ENCODE measurements around the gene TOMM20. TPM values are rescaled to one million over a fixed set of nuclear protein-coding genes. Genes with fewer than 3 reads are reported as not detected.

Gene TOMM20
- total RNA-seq, 1 experiment from 2014 or later, result 72.6 TPM

GRCh38 chr1:235157150-235157549 is 28.5 kb upstream of the TOMM20 start:
- Histone ChIP-seq H3K4me1 (ENCODE audit: insufficient read depth, low read length, poor library complexity, severe bottlenecking) (no peaks in the 10 kb centered on the region), H3K27ac (ENCODE audit: low read depth, low read length, poor library complexity, severe bottlenecking) (no peak overlapping the region), H3K9me3 (ENCODE audit: low read depth, low read length, poor library complexity, severe bottlenecking) (no peaks in the 10 kb centered on the region), H3K36me3 (ENCODE audit: insufficient read depth, low read length, poor library complexity, severe bottlenecking) (peaks cover 8% of the 10 kb centered on the region), H3K4me3 (ENCODE audit: low read depth, low read length, poor library complexity, severe bottlenecking) (no peak overlapping the region), H3K27me3 (replicated peaks; ENCODE audit: insufficient read depth, low read depth, low read length, poor library complexity) (no peaks in the 10 kb centered on the region)
- DNase-seq (ENCODE audit: low spot score), result no peak
- no TSS peak for BruUV-seq (replicated peaks)
- TF ChIP-seq CTCF (conservative IDR thresholded peaks at IDR 0.05; ENCODE audit: low read depth, low read length) (no peak), EZH2 (IDR thresholded peaks at IDR 0.05; ENCODE audit: borderline replicate concordance, low read depth, low read length, poor library complexity, severe bottlenecking) (no peak)
- POLR2A ChIA-PET (ENCODE audit: low non-redundant PET), result no interaction called here
- intact Hi-C loops (cut with micrococcal nuclease; ENCODE audit: unreplicated experiment), result no loop called here
- CTCF ChIA-PET, result no interaction called here

DNA sequence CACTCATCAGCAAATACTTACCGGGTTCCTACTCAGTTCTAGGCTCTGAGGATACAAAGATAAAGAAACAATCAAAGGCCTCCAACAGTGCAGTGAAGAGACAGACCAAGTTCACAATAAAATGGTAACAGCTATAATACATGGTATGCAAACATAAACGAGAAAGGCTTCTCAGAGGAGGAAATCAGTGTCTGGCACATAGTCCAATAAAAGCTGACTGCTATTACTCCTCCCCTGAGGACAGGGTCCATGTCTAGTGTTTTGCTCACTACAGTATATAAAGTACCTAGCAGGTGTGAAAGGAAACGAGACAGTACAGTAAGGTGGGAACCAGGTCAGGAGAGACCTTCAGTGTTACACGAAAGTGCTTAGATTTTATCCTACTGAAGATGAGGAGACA is 28.1 kb upstream of the TOMM20 start:
- Histone ChIP-seq H3K36me3 (ENCODE audit: insufficient read depth, low read length, poor library complexity, severe bottlenecking) (peaks cover 8% of the 10 kb centered on the region), H3K4me3 (ENCODE audit: low read depth, low read length, poor library complexity, severe bottlenecking) (no peak overlapping the region), H3K4me1 (ENCODE audit: insufficient read depth, low read length, poor library complexity, severe bottlenecking) (no peaks in the 10 kb centered on the region), H3K27ac (ENCODE audit: low read depth, low read length, poor library complexity, severe bottlenecking) (no peak overlapping the region), H3K27me3 (replicated peaks; ENCODE audit: insufficient read depth, low read depth, low read length, poor library complexity) (no peaks in the 10 kb centered on the region), H3K9me3 (ENCODE audit: low read depth, low read length, poor library complexity, severe bottlenecking) (no peaks in the 10 kb centered on the region)
- TF ChIP-seq CTCF (conservative IDR thresholded peaks at IDR 0.05; ENCODE audit: low read depth, low read length) (no peak), EZH2 (IDR thresholded peaks at IDR 0.05; ENCODE audit: borderline replicate concordance, low read depth, low read length, poor library complexity, severe bottlenecking) (no peak)
- intact Hi-C loops (cut with micrococcal nuclease; ENCODE audit: unreplicated experiment), result no loop called here
- ChIA-PET POLR2A (ENCODE audit: low non-redundant PET) (no interaction called here), CTCF (no interaction called here)
- no peak for DNase-seq (ENCODE audit: low spot score)
- no TSS peak for BruUV-seq (replicated peaks)

DNA sequence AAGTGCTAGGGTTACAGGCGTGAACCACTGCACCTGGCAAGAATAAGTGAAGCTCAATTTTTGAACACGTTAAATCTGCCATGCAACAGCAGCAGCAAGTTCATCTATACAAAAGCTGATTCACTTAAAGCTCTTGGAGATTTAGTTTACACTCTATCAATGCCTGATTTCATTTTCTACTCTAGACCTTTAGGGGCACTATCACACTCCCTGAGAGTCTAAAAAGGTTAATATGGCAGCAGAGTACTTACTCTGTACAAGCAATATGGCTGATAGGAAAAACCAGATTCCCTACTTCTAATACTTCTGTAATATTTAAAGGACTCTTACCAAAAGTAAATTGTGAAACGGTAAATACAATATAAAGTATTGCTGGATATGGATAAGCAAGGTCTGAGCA is 27.6 kb upstream of the TOMM20 start:
- Histone ChIP-seq H3K27ac (ENCODE audit: low read depth, low read length, poor library complexity, severe bottlenecking) (no peak overlapping the region), H3K4me3 (ENCODE audit: low read depth, low read length, poor library complexity, severe bottlenecking) (no peak overlapping the region), H3K4me1 (ENCODE audit: insufficient read depth, low read length, poor library complexity, severe bottlenecking) (no peaks in the 10 kb centered on the region), H3K27me3 (replicated peaks; ENCODE audit: insufficient read depth, low read depth, low read length, poor library complexity) (no peaks in the 10 kb centered on the region), H3K9me3 (ENCODE audit: low read depth, low read length, poor library complexity, severe bottlenecking) (no peaks in the 10 kb centered on the region), H3K36me3 (ENCODE audit: insufficient read depth, low read length, poor library complexity, severe bottlenecking) (peaks cover 8% of the 10 kb centered on the region)
- CTCF ChIA-PET, result no interaction called here
- TF ChIP-seq EZH2 (IDR thresholded peaks at IDR 0.05; ENCODE audit: borderline replicate concordance, low read depth, low read length, poor library complexity, severe bottlenecking) (no peak), CTCF (conservative IDR thresholded peaks at IDR 0.05; ENCODE audit: low read depth, low read length) (no peak)
- no TSS peak for BruUV-seq (replicated peaks)
- no peak for DNase-seq (ENCODE audit: low spot score)
- POLR2A ChIA-PET (ENCODE audit: low non-redundant PET), result no interaction called here
- intact Hi-C loops (cut with micrococcal nuclease; ENCODE audit: unreplicated experiment), result no loop called here

All from A673 (cell line).